H4 (cell line): Measurements from ENCODE around the gene DNAJB13. TPM values are rescaled to one million over a fixed set of nuclear protein-coding genes. Genes with fewer than 3 reads are reported as not detected.

ENCODE experiments used
- DNase-seq: peaks from one replicate; pipeline ENCODE4 v3.0.0-alpha.2; 2015; ENCODE audit warnings: low spot score
- total RNA-seq: library from RNA; depleted of rRNA; stranded (reverse); fragments of >200 nt; shearing (Covaris generic); gene quantifications from 2 replicates; pipeline ENCODE4 v1.2.3, GENCODE V29; 2014

DNAJB13 gene
- total RNA-seq, 1 experiment from 2014 or later, result not detected

GRCh38 chr11:73951797-73952196 is 971 bp downstream of the DNAJB13 start:
- DNase-seq, result no peak

DNA sequence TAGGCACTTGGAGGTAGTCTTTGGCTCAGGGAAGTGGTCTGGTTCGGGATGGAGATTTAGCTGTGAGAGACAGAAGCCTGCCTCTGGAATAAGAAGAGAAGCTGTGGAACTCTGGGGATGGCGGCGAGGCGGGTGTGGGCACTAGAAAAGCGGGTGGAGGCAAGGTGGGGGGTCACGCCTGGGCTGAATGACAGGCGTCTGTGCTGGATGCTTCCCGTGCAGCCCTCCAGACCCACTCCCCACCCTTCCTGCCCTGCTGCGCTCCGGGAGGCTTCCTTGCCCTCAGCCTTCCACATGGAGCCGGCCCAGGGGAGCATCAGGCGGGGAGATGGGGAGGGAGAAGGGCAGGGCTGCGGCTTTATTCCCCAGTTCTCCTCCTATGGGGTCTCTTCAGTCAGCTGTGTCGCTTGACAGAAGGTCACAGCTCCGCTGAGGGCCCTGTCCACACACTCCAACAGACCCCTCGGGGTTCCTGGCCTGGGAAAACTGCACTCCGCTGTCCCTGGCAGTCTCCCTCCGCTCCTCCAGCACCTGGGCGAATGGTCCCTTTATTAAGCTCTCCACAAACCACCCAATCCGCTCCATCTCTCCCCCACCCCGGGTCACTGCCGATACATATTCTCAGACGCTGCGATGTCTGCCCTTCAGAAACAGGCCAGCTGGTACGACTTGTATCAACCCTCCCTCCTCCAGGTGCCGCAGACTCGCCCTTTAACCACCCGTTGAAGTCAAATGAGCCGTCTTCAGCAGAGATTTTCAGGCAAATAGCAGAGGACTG is 6.2 kb downstream of the DNAJB13 start:
- DNase-seq, result no peak

- DNase-seq, result no peak
These were observed 7.0 kb downstream of the DNAJB13 start for GRCh38 chr11:73957654-73958361.

DNA sequence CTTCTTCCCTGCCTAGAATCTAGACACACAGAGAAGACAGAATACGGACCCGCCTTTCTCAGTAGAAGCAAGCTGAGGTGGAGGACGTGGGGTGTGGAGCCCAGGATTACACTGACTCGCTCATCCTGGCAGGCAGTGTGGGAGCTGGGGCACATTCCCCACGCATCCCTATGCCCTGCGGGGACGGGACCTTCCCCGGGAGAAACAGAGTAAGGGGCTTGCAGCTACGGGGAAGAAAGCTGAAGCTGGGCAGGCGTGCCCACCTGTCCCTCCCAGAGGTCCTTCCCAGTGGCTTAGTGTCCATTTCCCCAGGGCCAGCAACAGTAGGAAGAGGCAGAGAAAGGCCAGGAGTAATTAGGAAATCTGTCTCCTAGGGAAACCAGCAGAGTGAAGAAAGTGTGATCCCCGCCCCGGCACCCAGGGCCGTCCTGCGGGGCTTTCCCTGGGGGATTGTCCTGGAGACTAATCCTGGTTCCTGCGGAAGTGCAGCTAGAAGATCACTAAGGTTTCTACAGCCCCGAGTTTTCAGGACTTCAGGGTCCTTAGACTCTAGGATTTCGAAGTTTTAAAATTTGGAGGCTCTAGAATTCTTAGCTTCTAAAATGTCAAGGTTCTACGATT is 7.8 kb downstream of the DNAJB13 start:
- DNase-seq, result no peak

DNA sequence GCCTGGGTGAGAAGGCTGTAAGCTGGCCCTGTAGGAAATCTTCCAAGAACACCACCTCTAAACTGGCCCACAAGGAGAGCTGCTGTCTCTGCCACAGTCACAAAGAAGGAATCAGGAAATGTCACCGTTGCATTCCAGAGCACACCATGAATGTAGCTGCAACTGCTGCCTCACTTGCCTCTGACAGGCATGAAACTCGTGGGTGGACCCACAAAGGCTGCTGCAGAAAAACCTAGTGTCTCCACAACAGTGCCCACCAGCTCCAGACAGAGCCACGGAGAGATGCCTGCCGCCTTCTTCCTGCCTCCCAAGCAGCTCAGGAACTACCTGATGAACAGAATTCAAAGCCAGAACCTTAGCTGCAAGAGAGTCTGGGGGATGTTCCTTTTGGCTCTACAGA is 10.5 kb downstream of the DNAJB13 start:
- DNase-seq, result no peak

GRCh38 chr11:73962101-73962705 is 11.4 kb downstream of the DNAJB13 start:
- no peak for DNase-seq

GRCh38 chr11:73963861-73964260 is 13.0 kb downstream of the DNAJB13 start:
- DNase-seq, result no peak

DNA sequence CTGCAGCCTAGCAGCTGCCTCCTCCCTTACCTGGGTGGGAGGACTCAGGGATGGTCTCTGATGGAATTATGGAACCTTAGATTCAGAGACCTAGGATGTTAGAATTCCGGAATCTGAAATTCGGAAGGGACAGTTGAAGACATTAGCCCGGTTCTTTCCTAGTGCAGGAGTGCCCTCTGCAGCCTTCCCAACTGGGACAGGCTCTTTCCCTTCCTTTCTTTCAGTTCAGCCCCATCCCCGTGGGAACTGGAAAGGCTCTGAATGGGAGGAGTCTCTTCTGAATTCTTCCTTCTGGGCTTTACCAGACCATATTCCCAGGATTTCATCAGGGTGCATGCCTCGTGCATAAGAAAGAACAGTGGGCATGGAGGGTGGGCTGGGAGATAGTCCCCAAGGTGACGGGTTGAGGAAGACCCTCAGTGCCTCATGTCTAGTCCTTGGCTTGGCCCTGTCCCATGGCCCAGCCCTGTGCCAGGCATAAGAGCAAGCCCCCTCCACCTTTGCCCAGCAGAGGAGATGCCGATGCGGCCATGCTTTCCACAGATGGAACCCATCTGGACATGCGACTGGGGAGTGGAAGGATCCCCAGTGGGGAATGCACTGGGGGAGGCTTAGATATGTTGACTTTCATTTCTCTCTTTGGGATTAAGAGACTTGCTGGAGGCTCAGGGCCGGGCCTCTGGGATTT is 14.4 kb downstream of the DNAJB13 start:
- no peak for DNase-seq

DNA sequence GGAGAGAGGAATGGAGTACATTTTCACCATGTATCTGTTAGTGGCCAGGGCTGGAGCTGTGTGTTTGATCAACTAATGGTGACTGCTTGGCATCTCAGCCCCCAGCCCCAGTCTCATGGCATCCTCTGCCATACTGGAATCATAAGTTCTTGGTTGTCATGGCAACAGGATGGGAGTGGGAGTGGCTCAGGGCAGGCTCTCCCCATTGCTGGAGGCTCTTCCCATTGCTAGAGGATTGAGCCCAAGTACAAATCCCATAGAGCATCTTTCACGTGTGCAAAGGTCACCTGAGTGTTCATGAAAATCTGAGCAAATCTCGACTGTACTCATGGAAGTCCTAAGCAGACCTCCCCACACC is 14.9 kb downstream of the DNAJB13 start:
- DNase-seq, result no peak

GRCh38 chr11:73968356-73968966 is 17.6 kb downstream of the DNAJB13 start:
- no peak for DNase-seq

GRCh38 chr11:73969091-73969490 is 18.3 kb downstream of the DNAJB13 start:
- no peak for DNase-seq

- DNase-seq, result no peak
These were observed 19.4 kb downstream of the DNAJB13 start for GRCh38 chr11:73969991-73970800.

GRCh38 chr11:73971175-73971719 is 20.4 kb downstream of the DNAJB13 start:
- DNase-seq, result no peak

DNA sequence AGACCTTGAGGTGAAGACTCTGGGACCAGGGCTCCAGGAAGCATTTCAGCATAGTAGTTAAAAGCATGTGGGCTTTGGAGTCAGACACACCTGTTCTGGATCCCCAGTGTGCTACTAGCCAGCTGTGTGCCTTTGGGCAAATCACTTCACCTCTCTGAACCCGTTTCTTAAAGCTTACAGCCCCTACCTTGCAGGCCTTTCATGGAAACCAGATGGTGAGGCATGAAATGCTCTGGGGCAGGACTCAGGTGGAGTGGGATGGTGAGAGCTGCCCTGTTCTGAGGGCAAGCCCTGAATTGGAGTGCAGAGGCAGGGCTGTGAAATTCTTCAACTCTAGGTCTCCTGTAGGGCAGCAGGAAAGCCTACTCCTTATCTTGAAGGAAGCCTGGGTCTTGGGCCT is 21.4 kb downstream of the DNAJB13 start:
- DNase-seq, result no peak

DNA sequence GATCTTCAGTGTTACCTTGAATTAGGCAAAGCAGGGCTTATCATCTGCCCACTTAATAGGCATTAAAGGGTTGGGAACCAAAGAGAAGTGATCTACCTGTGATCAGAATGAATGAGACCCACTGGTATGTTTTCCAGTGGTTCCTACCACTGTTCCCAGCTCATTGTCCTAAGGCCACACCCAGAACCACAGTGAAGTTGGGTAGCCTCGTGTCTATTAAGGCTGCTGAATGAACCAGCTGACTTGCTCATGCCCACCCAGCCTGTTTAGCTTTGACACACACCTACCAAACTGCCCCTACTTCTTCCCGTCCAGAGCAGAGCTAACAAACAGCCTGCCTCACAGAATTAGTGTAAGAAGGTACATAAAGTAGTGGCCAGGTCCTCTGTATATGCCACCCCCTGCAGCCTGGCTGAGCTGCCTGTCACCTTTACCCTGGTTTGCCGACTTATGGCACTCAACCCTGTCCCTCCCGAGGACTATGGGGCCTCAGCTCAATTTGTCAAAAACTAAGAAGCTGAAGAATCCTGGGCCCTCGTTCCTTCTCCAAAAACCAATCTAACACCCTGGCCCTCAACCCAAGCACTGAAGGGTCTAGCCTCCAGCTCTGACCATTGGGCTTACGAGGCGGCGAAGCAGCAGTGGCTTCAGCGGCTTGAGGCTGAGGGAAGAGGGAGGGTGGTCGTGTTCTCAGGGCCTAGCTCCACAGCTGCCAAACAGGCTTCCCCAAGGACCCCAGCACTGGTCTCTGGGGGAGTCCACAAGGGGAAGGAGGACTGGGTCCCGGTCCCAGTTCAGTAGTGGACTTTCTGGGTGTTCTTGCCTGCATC is 22.0 kb downstream of the DNAJB13 start:
- DNase-seq, result no peak

- no peak for DNase-seq
These were observed 24.0 kb downstream of the DNAJB13 start for GRCh38 chr11:73974604-73975478.

- DNase-seq, result no peak
These were observed 24.6 kb downstream of the DNAJB13 start for GRCh38 chr11:73975479-73975757.

GRCh38 chr11:73976451-73977151 is 25.8 kb downstream of the DNAJB13 start:
- DNase-seq, result no peak
